HT1080 (cell line): Measurements from ENCODE around the gene ULK4. TPM values are rescaled to one million over a fixed set of nuclear protein-coding genes. Genes with fewer than 3 reads are reported as not detected.
"Not testable (repeated sequence)": the region's sequence is repeated elsewhere in the genome, so short reads cannot be mapped to it uniquely, and the experiment has no call there.

Source experiments
- DNase-seq: peaks from one replicate; pipeline ENCODE4 v3.0.0-alpha.2; 2015; ENCODE audit warnings: low read depth
- total RNA-seq: library from RNA; depleted of rRNA; stranded (reverse); fragments of >200 nt; shearing (Covaris generic); gene quantifications from 2 replicates; pipeline ENCODE4 v1.2.3, GENCODE V29; 2014

ULK4 gene
- total RNA-seq, 1 experiment from 2014 or later = 4.8 TPM

- no peak for DNase-seq
Measured at GRCh38 chr3:41580274-41580959, 381.5 kb downstream of the ULK4 start.

- no peak for DNase-seq
Measured at GRCh38 chr3:41579861-41580260, 382.0 kb downstream of the ULK4 start.

GRCh38 chr3:41578798-41579197, 383.1 kb downstream of the ULK4 start:
- no peak for DNase-seq

GRCh38 chr3:41575724-41576123, 386.2 kb downstream of the ULK4 start:
- DNase-seq = no peak

- DNase-seq = no peak
Measured at GRCh38 chr3:41574900-41575299, 387.0 kb downstream of the ULK4 start.

GRCh38 chr3:41573591-41573990, 388.3 kb downstream of the ULK4 start:
- no peak for DNase-seq

GRCh38 chr3:41572092-41572491, 389.8 kb downstream of the ULK4 start:
- DNase-seq = no peak

- DNase-seq = peak; percentile 62
Measured at GRCh38 chr3:41569632-41570305, 392.1 kb downstream of the ULK4 start.

- DNase-seq = no peak
Measured at GRCh38 chr3:41565948-41566514, 395.9 kb downstream of the ULK4 start.

GRCh38 chr3:41565003-41565402, 396.9 kb downstream of the ULK4 start:
- DNase-seq = no peak

- not testable (repeated sequence) for DNase-seq
Measured at GRCh38 chr3:41556245-41556644, 405.7 kb downstream of the ULK4 start.

- DNase-seq = no peak
Measured at GRCh38 chr3:41532976-41533375, 428.9 kb downstream of the ULK4 start.

- DNase-seq = no peak
Measured at GRCh38 chr3:41526995-41527573, 434.8 kb downstream of the ULK4 start.

- no peak for DNase-seq
Measured at GRCh38 chr3:41525303-41526064, 436.4 kb downstream of the ULK4 start.

GRCh38 chr3:41523897-41524296, 438.0 kb downstream of the ULK4 start:
- no peak for DNase-seq

GRCh38 chr3:41522612-41523011, 439.3 kb downstream of the ULK4 start:
- no peak for DNase-seq

- DNase-seq = no peak
Measured at GRCh38 chr3:41521010-41521655, 440.8 kb downstream of the ULK4 start.

- DNase-seq = no peak
Measured at GRCh38 chr3:41519746-41520145, 442.2 kb downstream of the ULK4 start.

- DNase-seq = no peak
Measured at GRCh38 chr3:41518626-41519025, 443.3 kb downstream of the ULK4 start.

GRCh38 chr3:41508063-41508696, 453.7 kb downstream of the ULK4 start:
- peak; percentile 71 for DNase-seq
